Amniotic epithelial cell (primary cell): ENCODE results near the gene EIF5AL1.

ENCODE experiments used
- DNase-seq: peaks from one replicate; pipeline ENCODE4 v3.0.0-alpha.2; 2010; ENCODE audit warnings: low read depth

The EIF5AL1 gene

GRCh38 chr10:79511891-79512583, at the start of gene EIF5AL1:
Gene EIF5AL1 (plus strand): TSS chr10:79512533. CDS start chr10:79512650, 117 bp downstream.
- DNase-seq: peak; percentile 38

GRCh38 chr10:79463578-79464496, 48.5 kb upstream of the EIF5AL1 start:
- DNase-seq: no peak

GRCh38 chr10:79465341-79465740, 47.0 kb upstream of the EIF5AL1 start:
- no peak for DNase-seq

GRCh38 chr10:79468015-79468560, 44.2 kb upstream of the EIF5AL1 start:
- DNase-seq: no peak

- no peak for DNase-seq
These were observed 43.3 kb upstream of the EIF5AL1 start for GRCh38 chr10:79468841-79469585.

GRCh38 chr10:79470096-79470495, 42.2 kb upstream of the EIF5AL1 start:
- no peak for DNase-seq

- DNase-seq: no peak
These were observed 40.6 kb upstream of the EIF5AL1 start for GRCh38 chr10:79471776-79472175.

GRCh38 chr10:79472449-79472848, 39.9 kb upstream of the EIF5AL1 start:
- DNase-seq: no peak

- DNase-seq: no peak
These were observed 39.4 kb upstream of the EIF5AL1 start for GRCh38 chr10:79472951-79473350.

GRCh38 chr10:79473496-79474095, 38.7 kb upstream of the EIF5AL1 start:
- DNase-seq: no peak

- DNase-seq: no peak
These were observed 37.1 kb upstream of the EIF5AL1 start for GRCh38 chr10:79475119-79475653.

- no peak for DNase-seq
These were observed 36.5 kb upstream of the EIF5AL1 start for GRCh38 chr10:79475877-79476276.

- DNase-seq: no peak
These were observed 35.7 kb upstream of the EIF5AL1 start for GRCh38 chr10:79476645-79477044.

GRCh38 chr10:79477456-79477855, 34.9 kb upstream of the EIF5AL1 start:
- DNase-seq: peak; percentile 98

- no peak for DNase-seq
These were observed 32.9 kb upstream of the EIF5AL1 start for GRCh38 chr10:79479283-79479909.

- peak; percentile 12 for DNase-seq
These were observed 30.0 kb upstream of the EIF5AL1 start for GRCh38 chr10:79482304-79482703.

- DNase-seq: no peak
These were observed 29.6 kb upstream of the EIF5AL1 start for GRCh38 chr10:79482741-79483140.

GRCh38 chr10:79483299-79483698, 29.0 kb upstream of the EIF5AL1 start:
- peak; percentile 27 for DNase-seq

GRCh38 chr10:79483948-79484347, 28.4 kb upstream of the EIF5AL1 start:
- DNase-seq: no peak

GRCh38 chr10:79484476-79484875, 27.9 kb upstream of the EIF5AL1 start:
- DNase-seq: no peak
